ENCODE measurements around the gene KRT71. TPM values are rescaled to one million over a fixed set of nuclear protein-coding genes. Genes with fewer than 3 reads are reported as not detected.

KRT71 gene
- total RNA-seq, 1 experiment from 2014 or later: not detected

DNA sequence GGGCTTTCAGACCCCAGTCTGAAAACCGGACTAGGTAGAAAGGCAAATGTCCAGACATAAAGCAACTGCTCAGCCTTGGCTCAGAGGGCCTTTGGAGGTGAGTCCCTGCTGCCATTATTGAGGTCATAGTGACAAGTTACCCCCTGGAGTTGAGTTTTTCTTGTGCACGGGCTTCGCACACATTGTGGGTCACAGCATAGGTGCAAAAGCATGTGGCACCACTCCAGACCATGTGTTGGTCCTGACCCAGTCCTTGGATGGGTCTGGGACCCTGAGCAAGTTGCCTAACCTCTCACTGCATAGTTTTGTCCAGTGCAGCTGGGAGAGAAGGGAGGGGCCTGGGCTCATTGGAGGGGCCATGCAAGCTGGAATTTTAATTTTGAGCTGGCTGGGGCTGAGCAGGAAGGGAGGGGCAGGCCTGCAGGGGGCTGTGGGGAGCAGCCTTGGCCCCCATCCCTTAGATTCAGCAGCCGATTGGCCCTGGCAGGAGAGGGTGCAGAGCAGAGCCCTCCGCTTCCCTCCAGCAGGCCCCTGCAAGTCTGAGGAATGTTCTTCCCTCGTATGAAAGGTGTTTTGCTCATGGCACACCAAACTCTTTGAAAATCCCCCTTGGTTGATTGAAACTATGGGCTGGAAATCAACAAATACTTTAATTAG, 28.6 kb downstream of the KRT71 start:
- CTCF ChIA-PET: no interaction called here
- Histone ChIP-seq H3K9me3 (ENCODE audit: control insufficient read depth, insufficient read depth, low read depth, low read length) (no peaks in the 10 kb centered on the region), H3K36me3 (ENCODE audit: control insufficient read depth, insufficient read depth, low read length) (no peaks in the 10 kb centered on the region), H3K4me1 (ENCODE audit: control insufficient read depth, insufficient read depth, low read length) (peaks cover 8% of the 10 kb centered on the region; the same call in 1 of the 2 replicates), H3K27me3 (ENCODE audit: control insufficient read depth, insufficient read depth, low read length) (no peaks in the 10 kb centered on the region), H3K4me3 (ENCODE audit: low read depth in 2 of 2, low read length in 2 of 2) (no peak overlapping the region), H3K27ac (ENCODE audit: low read length) (no peak overlapping the region)
- POLR2A ChIA-PET: no interaction called here
- in situ Hi-C loops (cut with HindIII; ENCODE audit: low pct_unique_long_range_greater_than_20kb, low sequenced_read_pairs): no loop called here
- TF ChIP-seq POLR2AphosphoS5 (IDR thresholded peaks at IDR 0.05; ENCODE audit: low read depth, low read length) (no peak), TCF7L2 (IDR thresholded peaks at IDR 0.05; ENCODE audit: low read depth, low read length) (no peak), SIN3A (IDR thresholded peaks at IDR 0.05; ENCODE audit: borderline replicate concordance, insufficient read depth, low read depth, low read length) (no peak)
- TF ChIP-seq, protein P1, sequence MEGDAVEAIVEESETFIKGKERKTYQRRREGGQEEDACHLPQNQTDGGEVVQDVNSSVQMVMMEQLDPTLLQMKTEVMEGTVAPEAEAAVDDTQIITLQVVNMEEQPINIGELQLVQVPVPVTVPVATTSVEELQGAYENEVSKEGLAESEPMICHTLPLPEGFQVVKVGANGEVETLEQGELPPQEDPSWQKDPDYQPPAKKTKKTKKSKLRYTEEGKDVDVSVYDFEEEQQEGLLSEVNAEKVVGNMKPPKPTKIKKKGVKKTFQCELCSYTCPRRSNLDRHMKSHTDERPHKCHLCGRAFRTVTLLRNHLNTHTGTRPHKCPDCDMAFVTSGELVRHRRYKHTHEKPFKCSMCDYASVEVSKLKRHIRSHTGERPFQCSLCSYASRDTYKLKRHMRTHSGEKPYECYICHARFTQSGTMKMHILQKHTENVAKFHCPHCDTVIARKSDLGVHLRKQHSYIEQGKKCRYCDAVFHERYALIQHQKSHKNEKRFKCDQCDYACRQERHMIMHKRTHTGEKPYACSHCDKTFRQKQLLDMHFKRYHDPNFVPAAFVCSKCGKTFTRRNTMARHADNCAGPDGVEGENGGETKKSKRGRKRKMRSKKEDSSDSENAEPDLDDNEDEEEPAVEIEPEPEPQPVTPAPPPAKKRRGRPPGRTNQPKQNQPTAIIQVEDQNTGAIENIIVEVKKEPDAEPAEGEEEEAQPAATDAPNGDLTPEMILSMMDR (IDR thresholded peaks at IDR 0.05): no peak
- TF ChIP-seq, protein P2, sequence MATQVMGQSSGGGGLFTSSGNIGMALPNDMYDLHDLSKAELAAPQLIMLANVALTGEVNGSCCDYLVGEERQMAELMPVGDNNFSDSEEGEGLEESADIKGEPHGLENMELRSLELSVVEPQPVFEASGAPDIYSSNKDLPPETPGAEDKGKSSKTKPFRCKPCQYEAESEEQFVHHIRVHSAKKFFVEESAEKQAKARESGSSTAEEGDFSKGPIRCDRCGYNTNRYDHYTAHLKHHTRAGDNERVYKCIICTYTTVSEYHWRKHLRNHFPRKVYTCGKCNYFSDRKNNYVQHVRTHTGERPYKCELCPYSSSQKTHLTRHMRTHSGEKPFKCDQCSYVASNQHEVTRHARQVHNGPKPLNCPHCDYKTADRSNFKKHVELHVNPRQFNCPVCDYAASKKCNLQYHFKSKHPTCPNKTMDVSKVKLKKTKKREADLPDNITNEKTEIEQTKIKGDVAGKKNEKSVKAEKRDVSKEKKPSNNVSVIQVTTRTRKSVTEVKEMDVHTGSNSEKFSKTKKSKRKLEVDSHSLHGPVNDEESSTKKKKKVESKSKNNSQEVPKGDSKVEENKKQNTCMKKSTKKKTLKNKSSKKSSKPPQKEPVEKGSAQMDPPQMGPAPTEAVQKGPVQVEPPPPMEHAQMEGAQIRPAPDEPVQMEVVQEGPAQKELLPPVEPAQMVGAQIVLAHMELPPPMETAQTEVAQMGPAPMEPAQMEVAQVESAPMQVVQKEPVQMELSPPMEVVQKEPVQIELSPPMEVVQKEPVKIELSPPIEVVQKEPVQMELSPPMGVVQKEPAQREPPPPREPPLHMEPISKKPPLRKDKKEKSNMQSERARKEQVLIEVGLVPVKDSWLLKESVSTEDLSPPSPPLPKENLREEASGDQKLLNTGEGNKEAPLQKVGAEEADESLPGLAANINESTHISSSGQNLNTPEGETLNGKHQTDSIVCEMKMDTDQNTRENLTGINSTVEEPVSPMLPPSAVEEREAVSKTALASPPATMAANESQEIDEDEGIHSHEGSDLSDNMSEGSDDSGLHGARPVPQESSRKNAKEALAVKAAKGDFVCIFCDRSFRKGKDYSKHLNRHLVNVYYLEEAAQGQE (IDR thresholded peaks at IDR 0.05; ENCODE audit: insufficient read depth in 1 of 2, low read depth in 2 of 2, low read length in 1 of 2): no peak
- DNase-seq (ENCODE audit: low read depth, low spot score) (no peak), ATAC-seq (no peak)
- intact Hi-C loops (cut with micrococcal nuclease; ENCODE audit: unreplicated experiment): no loop called here
- BruUV-seq (replicated peaks): no TSS peak

DNA sequence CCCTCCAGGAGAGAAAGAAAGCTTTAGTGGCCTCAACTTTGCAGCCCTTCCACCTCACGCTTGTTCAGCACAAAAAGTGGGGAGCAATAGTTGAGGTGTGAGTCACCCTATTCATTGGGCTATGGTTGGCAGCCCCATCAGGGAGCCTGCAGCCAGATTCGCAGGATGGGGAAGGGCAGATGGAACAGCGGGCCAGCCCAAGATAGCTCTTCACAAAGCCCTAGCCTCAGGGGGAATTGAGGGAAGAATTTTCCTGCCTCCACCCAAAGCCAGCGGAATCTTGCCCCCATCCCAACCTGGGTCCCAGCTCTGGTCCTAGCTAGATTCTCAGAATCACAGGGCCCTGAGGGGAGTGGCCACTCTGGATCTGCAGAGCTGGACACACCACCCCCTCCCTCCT, 29.1 kb downstream of the KRT71 start:
- no TSS peak for BruUV-seq (replicated peaks)

More for the DNA sequence above, 29.1 kb downstream of the KRT71 start:
- Histone ChIP-seq H3K27me3 (ENCODE audit: control insufficient read depth, insufficient read depth, low read length) (no peaks in the 10 kb centered on the region), H3K9me3 (ENCODE audit: control insufficient read depth, insufficient read depth, low read depth, low read length) (no peaks in the 10 kb centered on the region), H3K4me1 (ENCODE audit: control insufficient read depth, insufficient read depth, low read length) (peaks cover 8% of the 10 kb centered on the region; the same call in 1 of the 2 replicates), H3K27ac (ENCODE audit: low read length) (no peak overlapping the region), H3K36me3 (ENCODE audit: control insufficient read depth, insufficient read depth, low read length) (no peaks in the 10 kb centered on the region), H3K4me3 (ENCODE audit: low read depth in 2 of 2, low read length in 2 of 2) (no peak overlapping the region)
- in situ Hi-C loops (cut with HindIII; ENCODE audit: low pct_unique_long_range_greater_than_20kb, low sequenced_read_pairs) (no loop called here), intact Hi-C loops (cut with micrococcal nuclease; ENCODE audit: unreplicated experiment) (no loop called here)
- ChIA-PET CTCF (no interaction called here), POLR2A (no interaction called here)
- TF ChIP-seq, protein P1 (IDR thresholded peaks at IDR 0.05): no peak
- TF ChIP-seq POLR2AphosphoS5 (IDR thresholded peaks at IDR 0.05; ENCODE audit: low read depth, low read length) (no peak), TCF7L2 (IDR thresholded peaks at IDR 0.05; ENCODE audit: low read depth, low read length) (no peak), SIN3A (IDR thresholded peaks at IDR 0.05; ENCODE audit: borderline replicate concordance, insufficient read depth, low read depth, low read length) (no peak)
- TF ChIP-seq, protein P2 (IDR thresholded peaks at IDR 0.05; ENCODE audit: insufficient read depth in 1 of 2, low read depth in 2 of 2, low read length in 1 of 2): no peak
- no peak for ATAC-seq
- DNase-seq (ENCODE audit: low read depth, low spot score): no peak

Measured in Panc1 (cell line).